Upper lobe of left lung (tissue), 4 donors: ENCODE data around the gene FAM169A.

Source experiments
- EP300 ChIP-seq, 4 donors: sonication (generic); formaldehyde crosslinking; IDR thresholded peaks; one replicate each; pipeline ENCODE4 v1.5.1; 2017; ENCODE audit warnings: antibody characterized with exemption in 4 of 4, control low read depth in 2 of 4
- POLR2A ChIP-seq, 4 donors: fragments of 450-650 bp; IDR thresholded peaks; one replicate each; pipeline ENCODE4 v1.5.1; 2016 to 2017; ENCODE audit warnings: antibody characterized with exemption in 4 of 4, mild to moderate bottlenecking in 2 of 4
- TF ChIP-seq, protein P1 (sequence below), 6 experiments: fragments of 450-650 bp in 4 of 6; fragments of 200-600 bp in 2 of 6; sonication (generic) in 2 of 6; IDR thresholded peaks; one replicate each; pipeline ENCODE4 v1.5.1; 2016 to 2019; ENCODE audit warnings: antibody characterized with exemption in 6 of 6

- TF ChIP-seq, protein P1, sequence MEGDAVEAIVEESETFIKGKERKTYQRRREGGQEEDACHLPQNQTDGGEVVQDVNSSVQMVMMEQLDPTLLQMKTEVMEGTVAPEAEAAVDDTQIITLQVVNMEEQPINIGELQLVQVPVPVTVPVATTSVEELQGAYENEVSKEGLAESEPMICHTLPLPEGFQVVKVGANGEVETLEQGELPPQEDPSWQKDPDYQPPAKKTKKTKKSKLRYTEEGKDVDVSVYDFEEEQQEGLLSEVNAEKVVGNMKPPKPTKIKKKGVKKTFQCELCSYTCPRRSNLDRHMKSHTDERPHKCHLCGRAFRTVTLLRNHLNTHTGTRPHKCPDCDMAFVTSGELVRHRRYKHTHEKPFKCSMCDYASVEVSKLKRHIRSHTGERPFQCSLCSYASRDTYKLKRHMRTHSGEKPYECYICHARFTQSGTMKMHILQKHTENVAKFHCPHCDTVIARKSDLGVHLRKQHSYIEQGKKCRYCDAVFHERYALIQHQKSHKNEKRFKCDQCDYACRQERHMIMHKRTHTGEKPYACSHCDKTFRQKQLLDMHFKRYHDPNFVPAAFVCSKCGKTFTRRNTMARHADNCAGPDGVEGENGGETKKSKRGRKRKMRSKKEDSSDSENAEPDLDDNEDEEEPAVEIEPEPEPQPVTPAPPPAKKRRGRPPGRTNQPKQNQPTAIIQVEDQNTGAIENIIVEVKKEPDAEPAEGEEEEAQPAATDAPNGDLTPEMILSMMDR (IDR thresholded peaks at IDR 0.05): no peak
- TF ChIP-seq EP300 (IDR thresholded peaks at IDR 0.05) (no peak), POLR2A (IDR thresholded peaks at IDR 0.05) (no peak)
These were observed 492 bp upstream of the FAM169A start for GRCh38 chr5:74866596-74867162.
